Left cardiac atrium (tissue), 4 donors: ENCODE measurements around the gene TNFRSF8. TPM values are rescaled to one million over a fixed set of nuclear protein-coding genes. Genes with fewer than 3 reads are reported as not detected.
"Not testable (repeated sequence)": the region's sequence is repeated elsewhere in the genome, so short reads cannot be mapped to it uniquely, and the experiment has no call there.

Source experiments
- ATAC-seq, 2 donors: fragments of 200-7000 bp; cut with Tn5 transposase; one replicate each; pipeline ENCODE4 v1.9.1; 2020; ENCODE audit warnings: mild to moderate bottlenecking in 2 of 2, moderate library complexity in 2 of 2
- DNase-seq: peaks from one replicate; pipeline ENCODE4 v3.0.0-alpha.2; 2020
- intact Hi-C, 2 donors: fragments of 100-400 bp; cut with DNase I; formaldehyde crosslinking; loops; one replicate each; pipeline versions ENCODE4 v1.14.1 to v1.15.1; 2022 to 2023
- total RNA-seq, 2 donors: library from RNA; stranded (reverse); fragmentation: NEBNext Ultra II Directional; extraction: Animal tissue kit (Norgen Biotek cat#: 25700); gene quantifications; one replicate each; pipeline ENCODE4 v1.2.1, GENCODE V29; 2021
- donor health status: DM: no; HTN: yes; CAD: no.
- donor health status: DM: no; HTN: yes; CAD: no; lungs with severe emphysema.
- donor health status: DM: yes; HTN: yes; CAD: no.
- donor health status: Dilated cardiomyopathy.

TNFRSF8 gene
- total RNA-seq, 2 donors from 2014 or later, result 2.2 to 3.3 TPM

DNA sequence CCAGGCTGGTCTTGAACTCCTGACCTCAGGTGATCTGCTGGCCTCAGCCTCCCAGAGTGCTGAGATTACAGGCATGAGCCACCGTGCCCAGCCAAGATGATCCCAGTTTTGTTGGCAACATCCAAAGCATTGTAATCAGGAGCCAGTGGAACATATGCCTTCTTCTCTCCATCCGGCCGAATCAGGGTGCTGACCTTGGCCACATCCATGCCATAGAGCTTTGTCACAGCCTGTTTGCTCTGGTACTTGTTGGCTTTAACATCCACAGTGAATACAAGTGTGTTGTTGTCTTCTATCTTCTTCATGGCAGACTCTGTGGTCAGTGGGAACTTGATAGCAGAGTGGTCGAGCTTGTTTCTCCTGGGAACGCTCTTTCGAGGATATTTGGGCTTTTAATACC lies 17.1 kb downstream of the TNFRSF8 start:
- intact Hi-C loops, result no loop called here
- ATAC-seq (no peak), DNase-seq (no peak)

- ATAC-seq (no peak), DNase-seq (no peak)
- intact Hi-C loops, result no loop called here
Measured at GRCh38 chr1:12080773-12081556, 17.9 kb downstream of the TNFRSF8 start.

DNA sequence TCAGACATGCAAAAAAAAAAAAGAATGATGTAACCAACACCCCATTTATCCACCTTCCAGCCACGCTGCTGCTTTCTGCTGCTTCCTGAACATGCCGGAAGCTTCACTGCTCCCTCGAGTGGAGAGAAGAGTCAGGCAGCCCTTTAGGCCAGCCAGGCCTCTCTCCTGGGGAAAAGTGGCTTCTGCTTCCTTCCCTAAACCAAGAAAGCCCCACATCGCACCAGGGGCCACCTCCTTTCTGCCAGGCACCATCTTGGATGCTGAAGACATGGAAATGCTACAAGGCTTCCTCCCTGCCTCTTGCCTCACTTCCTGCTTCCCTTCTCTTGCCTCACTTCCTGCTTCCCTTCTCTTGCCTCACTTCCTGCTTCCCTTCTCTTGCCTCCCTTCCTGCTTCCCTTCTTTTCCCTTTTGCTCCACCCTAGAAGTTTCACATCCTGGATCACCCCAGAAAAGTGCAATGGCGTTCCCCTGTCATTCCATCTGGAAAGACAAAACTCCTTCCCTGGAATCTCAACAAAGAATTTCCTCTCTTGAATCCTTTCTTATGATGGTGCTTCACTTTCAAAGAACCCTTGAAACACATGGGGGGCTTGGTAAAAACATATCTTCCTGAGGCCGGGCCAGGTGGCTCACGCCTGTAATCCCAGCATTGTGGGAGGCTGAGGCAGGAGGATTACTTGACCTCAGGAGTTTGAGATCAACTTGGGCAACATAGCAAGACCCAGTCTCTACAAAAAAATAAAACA lies 18.7 kb downstream of the TNFRSF8 start:
- intact Hi-C loops, result no loop called here
- ATAC-seq, result no peak
- no peak for DNase-seq

- intact Hi-C loops, result no loop called here
- no peak for DNase-seq
- no peak for ATAC-seq
Measured at GRCh38 chr1:12082988-12083387, 19.9 kb downstream of the TNFRSF8 start.

- DNase-seq (no peak), ATAC-seq (peak in 1 of 2 donors; percentile 71)
- intact Hi-C loops, result no loop called here
Measured at GRCh38 chr1:12083766-12084165, 20.7 kb downstream of the TNFRSF8 start.

- DNase-seq, result no peak
- intact Hi-C loops, result no loop called here
- ATAC-seq, result no peak
Measured at GRCh38 chr1:12085643-12086260, 22.6 kb downstream of the TNFRSF8 start.

DNA sequence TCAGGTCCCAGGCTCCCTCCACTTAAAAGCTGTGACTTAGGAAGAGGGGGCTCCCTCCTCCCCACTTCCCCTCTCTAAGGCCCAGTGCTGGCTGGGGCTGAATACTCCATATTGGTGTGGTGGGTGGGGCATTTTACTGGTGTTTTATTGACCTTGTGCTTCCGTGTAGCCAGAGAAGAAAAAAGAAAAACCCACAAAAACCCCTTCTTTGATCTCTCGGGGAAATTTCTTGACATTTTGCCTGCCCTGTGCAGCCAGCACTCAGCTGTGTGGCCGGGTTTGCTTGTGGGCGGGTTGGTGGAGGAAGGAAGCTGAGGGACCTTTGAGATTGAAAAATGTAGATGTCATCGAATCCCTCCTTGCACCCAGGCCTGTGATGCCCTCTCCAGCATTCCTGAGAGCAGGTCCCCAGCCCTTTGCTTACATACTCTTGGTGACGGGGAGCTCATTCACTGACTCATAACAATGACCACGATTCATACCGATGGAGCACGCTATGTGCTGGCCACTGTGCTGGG lies 24.8 kb downstream of the TNFRSF8 start:
- ATAC-seq (no peak), DNase-seq (no peak)
- intact Hi-C loops, result no loop called here

GRCh38 chr1:12088607-12089006 lies 25.5 kb downstream of the TNFRSF8 start:
- no peak for DNase-seq
- intact Hi-C loops, result no loop called here
- peak in 1 of 2 donors; percentile 65 for ATAC-seq

- DNase-seq (no peak), ATAC-seq (no peak)
- intact Hi-C loops, result no loop called here
Measured at GRCh38 chr1:12090326-12090725, 27.2 kb downstream of the TNFRSF8 start.

GRCh38 chr1:12091191-12091590 lies 28.1 kb downstream of the TNFRSF8 start:
- DNase-seq (no peak), ATAC-seq (no peak)
- intact Hi-C loops, result no loop called here

- intact Hi-C loops, result no loop called here
- DNase-seq, result no peak
- no peak for ATAC-seq
Measured at GRCh38 chr1:12094180-12094579, 31.1 kb downstream of the TNFRSF8 start.

DNA sequence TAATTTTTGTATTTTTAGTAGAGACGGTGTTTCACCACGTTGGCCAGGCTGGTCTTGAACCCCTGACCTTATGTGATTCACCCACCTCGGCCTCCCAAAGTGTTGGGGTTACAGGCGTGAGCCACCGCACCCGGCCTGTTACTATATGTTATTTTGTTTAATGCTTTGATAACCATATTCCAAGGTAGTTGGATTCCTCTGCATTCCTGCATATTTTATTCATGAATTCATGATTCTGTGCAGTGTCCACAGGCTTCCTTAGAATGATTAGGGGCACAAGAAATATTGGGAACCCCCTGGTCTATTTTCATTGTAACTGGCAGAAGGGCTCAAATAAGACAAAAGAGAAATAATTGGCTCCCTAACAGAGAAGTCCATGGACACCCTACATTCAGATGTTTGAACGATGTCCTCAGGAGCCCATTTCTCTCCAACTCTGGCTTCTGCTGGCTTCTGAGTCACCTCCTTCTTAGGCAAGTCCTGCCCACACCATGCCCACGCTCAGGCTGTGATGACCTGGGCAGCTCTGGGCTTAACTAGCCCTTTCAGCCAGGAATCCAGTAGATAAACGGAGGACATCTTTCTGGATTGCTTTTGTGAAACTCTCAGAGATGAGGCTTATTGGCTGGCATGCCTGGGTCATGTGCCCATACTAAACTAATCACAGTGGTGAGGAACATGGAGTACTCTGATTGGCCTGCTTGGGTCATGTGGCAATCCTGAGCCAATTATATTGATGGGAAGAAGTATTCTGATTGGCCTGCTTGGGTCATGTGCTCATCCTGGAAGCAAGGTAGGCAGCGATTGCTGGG lies 32.6 kb downstream of the TNFRSF8 start:
- no peak for DNase-seq
- intact Hi-C loops, result no loop called here

GRCh38 chr1:12096615-12097014 lies 33.5 kb downstream of the TNFRSF8 start:
- intact Hi-C loops, result no loop called here
- ATAC-seq, result no peak
- no peak for DNase-seq

More for the DNA sequence above, 32.6 kb downstream of the TNFRSF8 start:
- peak in 1 of 2 donors; percentile 39 for ATAC-seq

DNA sequence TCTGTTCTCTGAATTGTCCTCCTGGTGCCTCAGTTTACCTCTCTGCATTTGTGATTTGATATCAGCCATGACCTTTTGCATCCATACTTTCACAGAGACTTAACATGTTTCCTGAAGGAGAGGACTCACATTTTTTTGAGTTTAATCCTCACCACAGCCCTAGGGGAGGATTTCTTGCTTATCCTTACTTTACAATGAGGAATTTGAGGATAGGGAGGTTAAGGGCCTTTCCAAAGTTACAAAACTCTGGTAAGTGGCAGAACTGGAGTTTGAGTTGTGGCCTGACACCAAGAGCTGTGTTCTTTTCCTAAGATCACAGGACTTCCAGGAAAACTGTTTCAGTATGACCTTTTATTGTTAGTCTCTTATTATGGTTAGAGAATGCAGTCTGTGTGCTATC lies 34.2 kb downstream of the TNFRSF8 start:
- DNase-seq (no peak), ATAC-seq (no peak)
- intact Hi-C loops, result no loop called here

- DNase-seq, result no peak
- no peak for ATAC-seq
- intact Hi-C loops, result no loop called here
Measured at GRCh38 chr1:12098786-12099185, 35.7 kb downstream of the TNFRSF8 start.

DNA sequence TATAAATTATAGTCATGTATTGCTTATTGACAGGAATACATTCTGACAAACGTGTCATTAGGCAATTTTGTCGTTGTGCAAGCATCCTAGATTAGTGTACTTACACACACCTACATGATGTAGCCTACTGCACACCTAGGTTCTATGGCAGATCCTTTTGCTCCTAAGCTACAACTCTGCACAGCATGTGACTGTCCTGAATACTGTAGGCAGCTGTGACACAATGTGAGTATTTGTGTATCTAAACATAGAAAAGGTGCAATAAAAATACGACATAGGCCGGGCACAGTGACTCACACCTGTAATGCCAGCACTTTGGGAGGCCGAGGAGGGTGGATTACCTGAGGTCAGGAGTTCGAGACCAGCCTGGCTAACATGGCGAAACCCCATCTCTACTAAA lies 36.5 kb downstream of the TNFRSF8 start:
- DNase-seq (no peak), ATAC-seq (no peak)
- intact Hi-C loops, result no loop called here

DNA sequence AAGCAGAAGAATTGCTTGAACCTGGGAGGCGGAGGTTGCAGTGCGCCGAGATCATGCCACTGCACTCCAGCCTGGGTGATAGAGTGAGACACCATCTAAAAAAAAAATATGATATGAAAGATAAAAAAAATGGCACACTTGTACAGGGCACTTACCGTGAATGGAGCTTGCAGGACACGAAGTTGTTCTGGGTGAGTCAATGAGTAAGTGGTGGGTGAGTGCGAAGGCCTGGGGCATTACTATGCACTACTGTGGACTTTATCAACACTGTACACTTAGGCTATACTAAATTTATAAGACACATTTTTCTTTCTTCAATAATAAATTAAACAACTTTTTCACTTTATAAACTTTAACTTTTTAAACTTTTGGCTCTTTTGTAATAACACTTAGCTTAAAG lies 37.0 kb downstream of the TNFRSF8 start:
- DNase-seq, result no peak

GRCh38 chr1:12101120-12101519 lies 38.0 kb downstream of the TNFRSF8 start:
- ATAC-seq, DNase-seq, intact Hi-C loops: not testable (repeated sequence)

More for the DNA sequence above, 37.0 kb downstream of the TNFRSF8 start:
- ATAC-seq, result no peak
- intact Hi-C loops, result no loop called here

GRCh38 chr1:12102066-12102465 lies 39.0 kb downstream of the TNFRSF8 start:
- ATAC-seq (no peak), DNase-seq (no peak)
- intact Hi-C loops, result no loop called here
